Hematopoietic multipotent progenitor cell treated with erythropoietin and hydrocortisone succinate and interleukin-3 and kit ligand, for 8 days (in vitro differentiated cells): Measurements from ENCODE around the gene ASB8.
"Not testable (repeated sequence)": the region's sequence is repeated elsewhere in the genome, so short reads cannot be mapped to it uniquely, and the experiment has no call there.

Experiments
- DNase-seq: peaks from one replicate; pipeline ENCODE4 v3.0.0-alpha.2; 2015

Gene ASB8

GRCh38 chr12:48131517-48131916 lies 25.8 kb downstream of the ASB8 start:
- DNase-seq, result no peak

GRCh38 chr12:48129376-48129775 lies 27.9 kb downstream of the ASB8 start:
- DNase-seq, result no peak

GRCh38 chr12:48128800-48129199 lies 28.5 kb downstream of the ASB8 start:
- DNase-seq, result no peak

GRCh38 chr12:48126953-48127630 lies 30.2 kb downstream of the ASB8 start:
- DNase-seq, result no peak

GRCh38 chr12:48125985-48126384 lies 31.3 kb downstream of the ASB8 start:
- DNase-seq, result no peak

GRCh38 chr12:48125542-48125941 lies 31.8 kb downstream of the ASB8 start:
- not testable (repeated sequence) for DNase-seq

GRCh38 chr12:48123169-48123568 lies 34.1 kb downstream of the ASB8 start:
- no peak for DNase-seq

GRCh38 chr12:48122065-48122834 lies 35.1 kb downstream of the ASB8 start:
- peak; percentile 68 for DNase-seq

GRCh38 chr12:48121522-48121921 lies 35.8 kb downstream of the ASB8 start:
- DNase-seq, result no peak

- DNase-seq, result no peak
Measured at GRCh38 chr12:48119834-48120195, 37.5 kb downstream of the ASB8 start.

GRCh38 chr12:48119078-48119833 lies 38.1 kb downstream of the ASB8 start, which contains the start of gene PFKM:
Gene PFKM (plus strand): TSS chr12:48119364. CDS start chr12:48122775, 3,411 bp downstream.
- peak; percentile 88 for DNase-seq

GRCh38 chr12:48118284-48118871 lies 38.9 kb downstream of the ASB8 start:
- DNase-seq, result peak; percentile 59

GRCh38 chr12:48115957-48116356 lies 41.4 kb downstream of the ASB8 start:
- no peak for DNase-seq

- DNase-seq, result not testable (repeated sequence)
Measured at GRCh38 chr12:48111312-48111693, 46.0 kb downstream of the ASB8 start.

- DNase-seq, result no peak
Measured at GRCh38 chr12:48110691-48111311, 46.5 kb downstream of the ASB8 start.

GRCh38 chr12:48109424-48109823 lies 47.9 kb downstream of the ASB8 start:
- no peak for DNase-seq

- DNase-seq, result no peak
Measured at GRCh38 chr12:48106681-48107613, 50.4 kb downstream of the ASB8 start.

GRCh38 chr12:48105867-48106680 lies 51.2 kb downstream of the ASB8 start, which contains the start of gene SENP1:
Gene SENP1 (minus strand): TSS chr12:48106079. CDS start chr12:48101472, 4,607 bp downstream.
- DNase-seq, result peak; percentile 87

- peak; percentile 64 for DNase-seq
Measured at GRCh38 chr12:48105321-48105866, 51.9 kb downstream of the ASB8 start.

- peak; percentile 21 for DNase-seq
Measured at GRCh38 chr12:48104531-48104930, 52.8 kb downstream of the ASB8 start.
